ENCODE results near the gene ZMYM2.

The ZMYM2 gene

GRCh38 chr13:19985219-19985556, 26.7 kb downstream of the ZMYM2 start:
- DNase-seq (ENCODE audit: insufficient read length) (no peak), FAIRE-seq (no peak)
- no peak for TF ChIP-seq POLR2AphosphoS5 (IDR thresholded peaks at IDR 0.05; ENCODE audit: low read depth, low read length)
- TF ChIP-seq TAF1 (IDR thresholded peaks at IDR 0.05; ENCODE audit: borderline replicate concordance, low read depth, low read length) = no peak
- no peak for TF ChIP-seq POLR2A (IDR thresholded peaks at IDR 0.05; ENCODE audit: low read depth, low read length)

GRCh38 chr13:19991531-19991930, 33.0 kb downstream of the ZMYM2 start:
- FAIRE-seq (no peak), DNase-seq (ENCODE audit: insufficient read length) (no peak)
- TF ChIP-seq POLR2AphosphoS5 (IDR thresholded peaks at IDR 0.05; ENCODE audit: low read depth, low read length) = no peak
- TF ChIP-seq TAF1 (IDR thresholded peaks at IDR 0.05; ENCODE audit: borderline replicate concordance, low read depth, low read length) = no peak
- no peak for TF ChIP-seq POLR2A (IDR thresholded peaks at IDR 0.05; ENCODE audit: low read depth, low read length)

GRCh38 chr13:19993024-19993423, 34.5 kb downstream of the ZMYM2 start:
- DNase-seq (ENCODE audit: insufficient read length) (no peak), FAIRE-seq (no peak)
- TF ChIP-seq TAF1 (IDR thresholded peaks at IDR 0.05; ENCODE audit: borderline replicate concordance, low read depth, low read length) = no peak
- TF ChIP-seq POLR2AphosphoS5 (IDR thresholded peaks at IDR 0.05; ENCODE audit: low read depth, low read length) = no peak
- TF ChIP-seq POLR2A (IDR thresholded peaks at IDR 0.05; ENCODE audit: low read depth, low read length) = no peak

- FAIRE-seq (no peak), DNase-seq (ENCODE audit: insufficient read length) (no peak)
- TF ChIP-seq POLR2A (IDR thresholded peaks at IDR 0.05; ENCODE audit: low read depth, low read length) (no peak), TAF1 (IDR thresholded peaks at IDR 0.05; ENCODE audit: borderline replicate concordance, low read depth, low read length) (no peak), POLR2AphosphoS5 (IDR thresholded peaks at IDR 0.05; ENCODE audit: low read depth, low read length) (no peak)
Observed at GRCh38 chr13:19998960-19999359, 40.4 kb downstream of the ZMYM2 start.

- no peak for DNase-seq (ENCODE audit: insufficient read length)
- peak; percentile 83 for FAIRE-seq
- TF ChIP-seq POLR2AphosphoS5 (IDR thresholded peaks at IDR 0.05; ENCODE audit: low read depth, low read length) (no peak), TAF1 (IDR thresholded peaks at IDR 0.05; ENCODE audit: borderline replicate concordance, low read depth, low read length) (no peak), POLR2A (IDR thresholded peaks at IDR 0.05; ENCODE audit: low read depth, low read length) (no peak)
Observed at GRCh38 chr13:20000062-20000552, 41.6 kb downstream of the ZMYM2 start.

GRCh38 chr13:20001366-20002190, 43.1 kb downstream of the ZMYM2 start:
- FAIRE-seq = no peak

GRCh38 chr13:20002787-20003186, 44.3 kb downstream of the ZMYM2 start:
- FAIRE-seq (no peak), DNase-seq (ENCODE audit: insufficient read length) (no peak)
- TF ChIP-seq TAF1 (IDR thresholded peaks at IDR 0.05; ENCODE audit: borderline replicate concordance, low read depth, low read length) = no peak
- TF ChIP-seq POLR2A (IDR thresholded peaks at IDR 0.05; ENCODE audit: low read depth, low read length) = no peak
- no peak for TF ChIP-seq POLR2AphosphoS5 (IDR thresholded peaks at IDR 0.05; ENCODE audit: low read depth, low read length)

More at GRCh38 chr13:20001366-20002190, 43.1 kb downstream of the ZMYM2 start:
- DNase-seq (ENCODE audit: insufficient read length) = no peak
- TF ChIP-seq TAF1 (IDR thresholded peaks at IDR 0.05; ENCODE audit: borderline replicate concordance, low read depth, low read length) (no peak), POLR2A (IDR thresholded peaks at IDR 0.05; ENCODE audit: low read depth, low read length) (no peak), POLR2AphosphoS5 (IDR thresholded peaks at IDR 0.05; ENCODE audit: low read depth, low read length) (no peak)

GRCh38 chr13:20006206-20006605, 47.7 kb downstream of the ZMYM2 start:
- FAIRE-seq = no peak
- no peak for TF ChIP-seq POLR2AphosphoS5 (IDR thresholded peaks at IDR 0.05; ENCODE audit: low read depth, low read length)
- no peak for TF ChIP-seq TAF1 (IDR thresholded peaks at IDR 0.05; ENCODE audit: borderline replicate concordance, low read depth, low read length)
- no peak for TF ChIP-seq POLR2A (IDR thresholded peaks at IDR 0.05; ENCODE audit: low read depth, low read length)
- no peak for DNase-seq (ENCODE audit: insufficient read length)

- TF ChIP-seq POLR2A (IDR thresholded peaks at IDR 0.05; ENCODE audit: low read depth, low read length) = no peak
- TF ChIP-seq TAF1 (IDR thresholded peaks at IDR 0.05; ENCODE audit: borderline replicate concordance, low read depth, low read length) = no peak
- no peak for TF ChIP-seq POLR2AphosphoS5 (IDR thresholded peaks at IDR 0.05; ENCODE audit: low read depth, low read length)
- DNase-seq (ENCODE audit: insufficient read length) = no peak
- FAIRE-seq = no peak
Observed at GRCh38 chr13:20015763-20016162, 57.2 kb downstream of the ZMYM2 start.

- no peak for DNase-seq (ENCODE audit: insufficient read length)
- peak; percentile 36 for FAIRE-seq
- TF ChIP-seq TAF1 (IDR thresholded peaks at IDR 0.05; ENCODE audit: borderline replicate concordance, low read depth, low read length) (no peak), POLR2AphosphoS5 (IDR thresholded peaks at IDR 0.05; ENCODE audit: low read depth, low read length) (no peak), POLR2A (IDR thresholded peaks at IDR 0.05; ENCODE audit: low read depth, low read length) (no peak)
Observed at GRCh38 chr13:20016649-20017364, 58.3 kb downstream of the ZMYM2 start.

- FAIRE-seq (no peak), DNase-seq (ENCODE audit: insufficient read length) (no peak)
- TF ChIP-seq POLR2A (IDR thresholded peaks at IDR 0.05; ENCODE audit: low read depth, low read length) (no peak), TAF1 (IDR thresholded peaks at IDR 0.05; ENCODE audit: borderline replicate concordance, low read depth, low read length) (no peak), POLR2AphosphoS5 (IDR thresholded peaks at IDR 0.05; ENCODE audit: low read depth, low read length) (no peak)
Observed at GRCh38 chr13:20017365-20017711, 58.8 kb downstream of the ZMYM2 start.

- FAIRE-seq = no peak
- no peak for DNase-seq (ENCODE audit: insufficient read length)
Observed at GRCh38 chr13:20019043-20019442, 60.5 kb downstream of the ZMYM2 start.

More at GRCh38 chr13:20019043-20019442, 60.5 kb downstream of the ZMYM2 start:
- TF ChIP-seq POLR2AphosphoS5 (IDR thresholded peaks at IDR 0.05; ENCODE audit: low read depth, low read length) (no peak), POLR2A (IDR thresholded peaks at IDR 0.05; ENCODE audit: low read depth, low read length) (no peak), TAF1 (IDR thresholded peaks at IDR 0.05; ENCODE audit: borderline replicate concordance, low read depth, low read length) (no peak)

All from GM12892 (cell line).